Body of pancreas (tissue), 4 donors: ENCODE measurements around the gene CHTOP.

Source experiments
- POLR2A ChIP-seq, 3 donors: fragments of 450-650 bp; IDR thresholded peaks; one replicate each; pipeline ENCODE4 v1.6.1; 2016; ENCODE audit warnings: antibody characterized with exemption in 3 of 3, mild to moderate bottlenecking in 2 of 3
- TF ChIP-seq, protein P1 (sequence below), 7 experiments: fragments of 450-650 bp in 4 of 7; fragments of 200-600 bp in 3 of 7; sonication (generic) in 3 of 7; IDR thresholded peaks; one replicate each; pipeline ENCODE4 v1.5.1; 2016 to 2019; ENCODE audit warnings: antibody characterized with exemption in 7 of 7

GRCh38 chr1:153673511-153673910, 39.6 kb downstream of the CHTOP start:
- TF ChIP-seq, protein P1, sequence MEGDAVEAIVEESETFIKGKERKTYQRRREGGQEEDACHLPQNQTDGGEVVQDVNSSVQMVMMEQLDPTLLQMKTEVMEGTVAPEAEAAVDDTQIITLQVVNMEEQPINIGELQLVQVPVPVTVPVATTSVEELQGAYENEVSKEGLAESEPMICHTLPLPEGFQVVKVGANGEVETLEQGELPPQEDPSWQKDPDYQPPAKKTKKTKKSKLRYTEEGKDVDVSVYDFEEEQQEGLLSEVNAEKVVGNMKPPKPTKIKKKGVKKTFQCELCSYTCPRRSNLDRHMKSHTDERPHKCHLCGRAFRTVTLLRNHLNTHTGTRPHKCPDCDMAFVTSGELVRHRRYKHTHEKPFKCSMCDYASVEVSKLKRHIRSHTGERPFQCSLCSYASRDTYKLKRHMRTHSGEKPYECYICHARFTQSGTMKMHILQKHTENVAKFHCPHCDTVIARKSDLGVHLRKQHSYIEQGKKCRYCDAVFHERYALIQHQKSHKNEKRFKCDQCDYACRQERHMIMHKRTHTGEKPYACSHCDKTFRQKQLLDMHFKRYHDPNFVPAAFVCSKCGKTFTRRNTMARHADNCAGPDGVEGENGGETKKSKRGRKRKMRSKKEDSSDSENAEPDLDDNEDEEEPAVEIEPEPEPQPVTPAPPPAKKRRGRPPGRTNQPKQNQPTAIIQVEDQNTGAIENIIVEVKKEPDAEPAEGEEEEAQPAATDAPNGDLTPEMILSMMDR (IDR thresholded peaks at IDR 0.05): no peak
- no peak for TF ChIP-seq POLR2A (IDR thresholded peaks at IDR 0.05)
